MCF 10A (cell line): ENCODE results near the gene VILL. TPM values are rescaled to one million over a fixed set of nuclear protein-coding genes. Genes with fewer than 3 reads are reported as not detected.

Experiments
- BruUV-seq: library from RNA; stranded (reverse); fragments of 400-500 nt; replicated peaks from 2 replicates; lab custom pipeline; 2021; lab: Mats Ljungman, UMichigan
- CTCF ChIA-PET: fragments of 300-600 bp; sonication (Branson Sonifier 250); formaldehyde crosslinking; extraction: SDS; loops from one replicate; lab custom pipeline; 2021; ENCODE audit warnings: antibody characterized with exemption, inconsistent platforms; lab: Yijun Ruan, JAX
- POLR2A ChIA-PET: fragments of 300-600, 350-650 bp; sonication (Branson Sonifier 250); formaldehyde crosslinking; extraction: SDS; loops from one replicate; lab custom pipeline; 2020; ENCODE audit warnings: antibody characterized with exemption, inconsistent platforms; lab: Yijun Ruan, JAX
- DNase-seq: peaks from one replicate; pipeline ENCODE4 v3.0.0-alpha.2; 2018; ENCODE audit not compliant: unreplicated experiment
- H3K27ac Mint-ChIP-seq: one replicate; pipeline ENCODE4 v1.8.0; 2022; ENCODE audit warnings: mild to moderate bottlenecking, low read depth, mixed read lengths; ENCODE audit not compliant: unreplicated experiment
- H3K27me3 Mint-ChIP-seq: one replicate; pipeline ENCODE4 v1.8.0; 2022; ENCODE audit warnings: mixed read lengths; ENCODE audit not compliant: insufficient read depth, unreplicated experiment
- H3K36me3 Mint-ChIP-seq: one replicate; pipeline ENCODE4 v1.8.0; 2022; ENCODE audit warnings: mild to moderate bottlenecking, moderate library complexity, mixed read lengths; ENCODE audit not compliant: insufficient read depth, unreplicated experiment
- H3K4me1 Mint-ChIP-seq: one replicate; pipeline ENCODE4 v1.8.0; 2022; ENCODE audit warnings: mixed read lengths; ENCODE audit not compliant: insufficient read depth, unreplicated experiment
- H3K4me3 Mint-ChIP-seq: one replicate; pipeline ENCODE4 v1.8.0; 2022; ENCODE audit warnings: mild to moderate bottlenecking, moderate library complexity, mixed read lengths; ENCODE audit not compliant: unreplicated experiment
- H3K9me3 Mint-ChIP-seq: one replicate; pipeline ENCODE4 v1.8.0; 2022; ENCODE audit warnings: mixed read lengths; ENCODE audit not compliant: unreplicated experiment
- intact Hi-C: fragments of 100-400 bp; cut with micrococcal nuclease; formaldehyde crosslinking; loops from 2 replicates; pipeline ENCODE4 v1.14.1; 2022
- total RNA-seq: library from RNA; stranded (reverse); gene quantifications from 2 replicates; pipeline ENCODE4 v1.2.3, GENCODE V29; 2022
- TF ChIP-seq, protein P1 (sequence below): fragments of 200-600 bp; IDR thresholded peaks from one replicate; pipeline ENCODE4 v1.8.0; 2022; ENCODE audit warnings: antibody characterized with exemption, mild to moderate bottlenecking; ENCODE audit not compliant: unreplicated experiment

VILL gene
- total RNA-seq, 1 experiment from 2014 or later: not detected

DNA sequence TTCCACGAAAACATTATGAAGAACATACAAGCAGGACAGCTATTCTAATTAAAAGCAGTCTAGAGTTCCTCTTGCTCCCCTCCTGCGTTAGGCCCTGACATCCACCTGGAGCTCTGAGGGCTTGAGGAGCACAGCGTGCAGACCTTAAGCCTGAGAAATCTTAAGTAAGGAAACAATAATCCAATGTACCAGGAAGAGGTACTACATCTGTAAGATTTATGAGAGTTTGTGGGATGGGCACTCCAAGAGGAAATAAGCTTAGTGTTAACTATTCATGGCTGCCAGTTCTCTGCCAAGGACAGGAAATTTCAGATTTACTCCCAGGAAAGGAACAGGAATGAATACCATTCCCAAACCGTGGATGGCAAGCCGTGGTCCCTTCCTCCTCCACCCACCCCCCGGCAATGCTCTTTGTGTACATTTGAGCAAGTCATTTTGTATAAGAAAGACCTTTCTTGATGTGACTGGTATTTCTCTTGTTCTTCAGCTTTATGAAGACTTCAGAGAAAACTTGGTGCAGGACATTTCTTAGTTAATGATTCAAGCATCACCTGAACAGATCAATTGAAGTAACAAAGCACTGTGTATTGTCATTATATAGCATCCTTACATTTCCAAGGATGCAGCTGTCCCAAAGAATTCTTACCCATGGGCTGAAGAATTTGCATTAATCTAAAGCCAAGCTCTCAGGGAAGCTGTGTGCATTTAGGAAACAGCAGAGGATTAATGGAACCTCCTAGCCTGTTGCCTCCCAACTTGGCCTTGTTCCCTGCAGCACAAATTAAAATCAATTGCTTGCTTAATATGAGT, 28.8 kb upstream of the VILL start:
- Mint-ChIP-seq H3K4me3 (no peak overlapping the region), H3K27me3 (no peaks in the 10 kb centered on the region), H3K9me3 (no peaks in the 10 kb centered on the region), H3K36me3 (peaks cover 25% of the 10 kb centered on the region), H3K27ac (no peak overlapping the region), H3K4me1 (no peaks in the 10 kb centered on the region)
- ChIA-PET POLR2A (interaction anchor here (1.3 to 1.7 kb wide), 2 partner anchors 16 to 108 kb away, joined by 3 to 5 read pairs; no protein-coding TSS in a partner anchor), CTCF (interaction anchor here (1.2 to 1.7 kb wide), 3 partner anchors 12 to 107 kb away, joined by 4 to 13 read pairs (median 6); no protein-coding TSS in a partner anchor)
- BruUV-seq: no TSS peak
- intact Hi-C loops: no loop called here
- DNase-seq: no peak
- TF ChIP-seq, protein P1, sequence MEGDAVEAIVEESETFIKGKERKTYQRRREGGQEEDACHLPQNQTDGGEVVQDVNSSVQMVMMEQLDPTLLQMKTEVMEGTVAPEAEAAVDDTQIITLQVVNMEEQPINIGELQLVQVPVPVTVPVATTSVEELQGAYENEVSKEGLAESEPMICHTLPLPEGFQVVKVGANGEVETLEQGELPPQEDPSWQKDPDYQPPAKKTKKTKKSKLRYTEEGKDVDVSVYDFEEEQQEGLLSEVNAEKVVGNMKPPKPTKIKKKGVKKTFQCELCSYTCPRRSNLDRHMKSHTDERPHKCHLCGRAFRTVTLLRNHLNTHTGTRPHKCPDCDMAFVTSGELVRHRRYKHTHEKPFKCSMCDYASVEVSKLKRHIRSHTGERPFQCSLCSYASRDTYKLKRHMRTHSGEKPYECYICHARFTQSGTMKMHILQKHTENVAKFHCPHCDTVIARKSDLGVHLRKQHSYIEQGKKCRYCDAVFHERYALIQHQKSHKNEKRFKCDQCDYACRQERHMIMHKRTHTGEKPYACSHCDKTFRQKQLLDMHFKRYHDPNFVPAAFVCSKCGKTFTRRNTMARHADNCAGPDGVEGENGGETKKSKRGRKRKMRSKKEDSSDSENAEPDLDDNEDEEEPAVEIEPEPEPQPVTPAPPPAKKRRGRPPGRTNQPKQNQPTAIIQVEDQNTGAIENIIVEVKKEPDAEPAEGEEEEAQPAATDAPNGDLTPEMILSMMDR: no peak

DNA sequence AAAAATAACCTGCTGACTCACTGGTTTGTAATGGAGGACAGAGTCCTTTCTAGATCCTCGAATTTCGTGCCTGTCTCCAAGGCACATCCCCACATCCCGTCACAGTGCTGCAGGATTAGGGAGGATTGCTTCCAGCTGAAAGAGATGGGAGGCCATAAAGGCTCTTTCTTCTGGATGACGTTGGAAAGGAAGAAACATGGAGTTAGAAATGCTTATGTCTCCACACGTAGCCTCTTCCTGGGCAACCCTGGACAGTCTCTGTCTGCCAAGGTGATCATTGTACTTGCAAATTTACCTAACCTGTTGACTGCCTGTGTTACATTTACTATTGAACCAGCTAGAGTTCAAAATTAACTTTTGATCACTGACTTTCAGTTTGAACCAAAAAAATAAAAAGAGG, 27.6 kb upstream of the VILL start:
- DNase-seq: no peak
- peaks cover 19% of the 10 kb centered on the region for H3K36me3 Mint-ChIP-seq
- no TSS peak for BruUV-seq
- H3K9me3 Mint-ChIP-seq: no peaks in the 10 kb centered on the region
- H3K27me3 Mint-ChIP-seq: no peaks in the 10 kb centered on the region
- TF ChIP-seq, protein P1: no peak
- POLR2A ChIA-PET: interaction anchor here (1.3 kb wide), 1 partner anchor 109 kb away, joined by 3 read pairs; no protein-coding TSS in a partner anchor
- no peaks in the 10 kb centered on the region for H3K4me1 Mint-ChIP-seq
- H3K4me3 Mint-ChIP-seq: no peak overlapping the region
- CTCF ChIA-PET: interaction anchor here (0.6 to 13.9 kb wide), 4 partner anchors 11 to 570 kb away, joined by 3 to 207 read pairs (median 12); no protein-coding TSS in a partner anchor
- H3K27ac Mint-ChIP-seq: no peak overlapping the region
- intact Hi-C loops: no loop called here

DNA sequence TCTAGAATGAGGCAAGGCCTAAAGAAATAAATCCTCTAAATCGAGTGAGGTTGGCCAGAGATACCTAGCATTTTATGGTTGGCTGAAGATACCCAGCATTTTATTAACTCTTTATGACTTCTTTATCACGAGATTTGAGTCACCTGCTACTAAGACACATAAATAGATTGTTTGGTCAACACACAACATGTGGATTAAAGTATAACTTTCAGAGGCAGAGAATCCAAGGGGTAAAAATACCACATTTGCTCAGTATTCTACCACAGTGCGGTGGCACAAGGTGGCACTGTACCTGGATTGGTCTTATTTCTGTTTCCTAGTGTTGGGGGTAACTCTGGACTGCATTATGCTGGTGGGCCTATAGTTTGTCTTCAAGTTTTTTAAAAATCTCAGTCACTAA, 27.0 kb upstream of the VILL start:
- no peaks in the 10 kb centered on the region for H3K27me3 Mint-ChIP-seq
- intact Hi-C loops: no loop called here
- H3K4me3 Mint-ChIP-seq: no peak overlapping the region
- no TSS peak for BruUV-seq
- ChIA-PET POLR2A (no interaction called here), CTCF (interaction anchor here (0.6 to 13.9 kb wide), 5 partner anchors 11 to 571 kb away, joined by 3 to 207 read pairs (median 4); no protein-coding TSS in a partner anchor)
- no peaks in the 10 kb centered on the region for H3K4me1 Mint-ChIP-seq
- H3K27ac Mint-ChIP-seq: no peak overlapping the region
- no peaks in the 10 kb centered on the region for H3K9me3 Mint-ChIP-seq
- DNase-seq: no peak
- TF ChIP-seq, protein P1: no peak
- peaks cover 21% of the 10 kb centered on the region for H3K36me3 Mint-ChIP-seq

DNA sequence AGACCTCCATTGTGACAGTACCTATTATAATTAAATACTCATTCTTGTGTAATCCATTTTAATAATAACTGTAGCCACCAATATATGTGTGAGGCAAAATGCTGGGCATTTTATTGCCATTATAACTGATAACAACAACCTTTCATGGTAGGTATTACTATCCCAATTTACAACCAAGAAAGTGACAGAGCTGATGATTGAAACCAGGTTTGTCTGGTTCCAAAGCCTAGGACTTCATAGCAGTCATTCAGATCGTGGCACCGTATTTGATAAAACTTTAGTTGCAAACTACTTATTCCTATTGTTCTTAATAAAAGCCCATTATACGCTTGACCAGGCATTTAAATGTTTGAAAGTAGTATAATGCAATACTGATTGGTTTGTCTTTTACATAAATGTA, 26.4 kb upstream of the VILL start:
- no peak for DNase-seq
- BruUV-seq: no TSS peak
- peaks cover 24% of the 10 kb centered on the region for H3K36me3 Mint-ChIP-seq
- no peaks in the 10 kb centered on the region for H3K27me3 Mint-ChIP-seq
- H3K9me3 Mint-ChIP-seq: no peaks in the 10 kb centered on the region
- intact Hi-C loops: no loop called here
- ChIA-PET POLR2A (no interaction called here), CTCF (interaction anchor here (0.7 to 13.9 kb wide), 5 partner anchors 9 to 168 kb away, joined by 3 to 207 read pairs (median 20); no protein-coding TSS in a partner anchor)
- H3K27ac Mint-ChIP-seq: no peak overlapping the region
- H3K4me1 Mint-ChIP-seq: no peaks in the 10 kb centered on the region
- TF ChIP-seq, protein P1: no peak
- H3K4me3 Mint-ChIP-seq: no peak overlapping the region
